ENCODE data around the gene SHISA7.

DNA sequence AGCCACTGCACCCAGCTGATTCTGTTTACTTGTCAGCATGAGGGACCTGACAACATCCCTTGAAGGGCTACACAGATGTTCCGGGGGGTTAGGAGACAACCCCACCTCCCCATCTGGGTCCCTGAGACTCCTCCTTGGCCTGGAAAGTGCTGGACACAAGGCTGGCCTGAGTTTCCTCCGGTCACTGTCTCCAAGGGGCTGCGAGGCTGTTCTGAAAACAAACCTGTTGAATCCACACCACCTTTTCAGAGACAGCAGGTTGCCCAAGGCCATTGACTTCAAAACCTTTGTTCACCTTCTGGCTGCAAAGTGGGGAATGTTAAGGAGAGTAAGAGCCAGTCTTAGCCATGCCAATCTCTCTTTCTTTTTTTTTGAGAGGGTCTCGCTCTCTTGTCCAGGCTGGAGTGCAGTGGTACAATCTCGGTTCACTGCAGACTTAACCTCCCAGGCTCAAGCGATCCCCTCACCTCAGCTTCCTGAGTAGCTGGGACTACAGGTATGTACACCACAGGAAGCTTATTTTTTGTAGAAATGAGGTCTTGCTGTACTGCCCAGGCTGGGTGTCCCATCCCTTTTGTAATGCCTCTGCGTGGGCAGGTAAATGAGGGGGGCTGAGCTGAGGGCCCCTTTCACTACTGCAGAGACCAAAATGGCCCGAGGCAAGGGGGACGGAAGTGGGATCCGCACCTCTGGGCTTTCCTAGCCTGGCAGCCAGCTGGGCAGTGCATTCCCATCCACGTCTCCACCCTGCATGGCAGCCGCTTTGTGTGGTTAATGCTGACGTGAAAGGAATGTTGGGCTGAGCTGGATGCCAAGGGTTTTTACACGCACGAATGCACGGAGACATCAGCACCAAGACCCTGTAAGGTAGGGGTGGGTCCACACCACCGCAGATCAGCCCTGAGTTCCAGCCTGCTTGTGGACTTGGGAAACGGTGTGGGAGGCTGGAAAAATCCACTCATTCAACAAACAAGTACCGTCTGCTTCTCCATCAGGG is 31.5 kb upstream of the SHISA7 start:
- TF ChIP-seq POLR2A (IDR thresholded peaks at IDR 0.05) (no peak), EP300 (IDR thresholded peaks at IDR 0.05) (no peak)
- TF ChIP-seq, protein P1, sequence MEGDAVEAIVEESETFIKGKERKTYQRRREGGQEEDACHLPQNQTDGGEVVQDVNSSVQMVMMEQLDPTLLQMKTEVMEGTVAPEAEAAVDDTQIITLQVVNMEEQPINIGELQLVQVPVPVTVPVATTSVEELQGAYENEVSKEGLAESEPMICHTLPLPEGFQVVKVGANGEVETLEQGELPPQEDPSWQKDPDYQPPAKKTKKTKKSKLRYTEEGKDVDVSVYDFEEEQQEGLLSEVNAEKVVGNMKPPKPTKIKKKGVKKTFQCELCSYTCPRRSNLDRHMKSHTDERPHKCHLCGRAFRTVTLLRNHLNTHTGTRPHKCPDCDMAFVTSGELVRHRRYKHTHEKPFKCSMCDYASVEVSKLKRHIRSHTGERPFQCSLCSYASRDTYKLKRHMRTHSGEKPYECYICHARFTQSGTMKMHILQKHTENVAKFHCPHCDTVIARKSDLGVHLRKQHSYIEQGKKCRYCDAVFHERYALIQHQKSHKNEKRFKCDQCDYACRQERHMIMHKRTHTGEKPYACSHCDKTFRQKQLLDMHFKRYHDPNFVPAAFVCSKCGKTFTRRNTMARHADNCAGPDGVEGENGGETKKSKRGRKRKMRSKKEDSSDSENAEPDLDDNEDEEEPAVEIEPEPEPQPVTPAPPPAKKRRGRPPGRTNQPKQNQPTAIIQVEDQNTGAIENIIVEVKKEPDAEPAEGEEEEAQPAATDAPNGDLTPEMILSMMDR (IDR thresholded peaks at IDR 0.05) = no peak
